Stimulated activated CD8-positive, alpha-beta memory T cell treated with anti-CD3 and anti-CD28 coated beads, Interleukin-15, amount 100 ng/mL, for 1 hour (primary cell): ENCODE data around the gene C12orf56.
"Not testable (repeated sequence)": the region's sequence is repeated elsewhere in the genome, so short reads cannot be mapped to it uniquely, and the experiment has no call there.

Source experiments
- DNase-seq: peaks from one replicate; pipeline ENCODE4 v3.0.0-alpha.2; 2020; ENCODE audit warnings: low read depth

C12orf56 gene

DNA sequence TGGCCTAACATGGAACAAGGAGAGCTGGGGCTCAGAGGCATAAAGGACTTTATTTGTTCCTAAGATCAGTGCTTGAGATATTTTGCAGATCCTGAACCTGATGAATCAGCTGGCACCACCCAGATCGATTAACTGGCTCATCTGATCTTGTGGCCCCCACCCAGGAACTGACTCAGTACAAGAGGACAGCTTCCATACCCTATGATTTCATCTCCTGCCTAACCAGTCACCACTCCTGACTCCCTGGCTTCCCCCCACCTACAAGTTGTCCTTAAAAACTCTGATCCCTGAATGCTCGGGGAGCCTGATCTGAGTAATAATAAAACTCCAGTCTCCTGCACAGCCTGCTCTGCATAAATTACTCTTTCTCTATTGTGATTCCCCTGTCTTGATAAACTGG, 5.1 kb downstream of the C12orf56 start:
- no peak for DNase-seq

GRCh38 chr12:64385019-64385418, 5.5 kb downstream of the C12orf56 start:
- no peak for DNase-seq

- DNase-seq: no peak
Measured at GRCh38 chr12:64383675-64384074, 6.9 kb downstream of the C12orf56 start.

GRCh38 chr12:64362721-64363305, 27.7 kb downstream of the C12orf56 start:
- DNase-seq: no peak

DNA sequence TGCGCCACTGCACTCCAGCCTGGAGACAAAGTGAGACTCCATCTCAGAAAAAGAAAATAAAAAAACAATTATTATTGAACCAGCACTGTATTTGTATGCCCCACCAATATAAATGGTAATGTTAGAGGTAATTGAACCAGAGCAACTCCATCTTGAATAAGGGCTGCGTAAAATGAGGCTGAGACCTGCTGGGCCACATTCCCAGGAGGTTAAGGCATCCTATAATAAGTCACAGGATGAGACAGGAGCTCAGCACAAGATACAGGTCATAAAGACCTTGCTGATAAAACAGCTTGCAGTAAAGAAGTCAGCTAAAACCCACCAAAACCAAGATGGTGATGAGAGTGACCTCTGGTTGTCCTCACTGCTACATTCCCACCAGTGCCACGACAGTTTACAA, 29.4 kb downstream of the C12orf56 start:
- DNase-seq: not testable (repeated sequence)

GRCh38 chr12:64356209-64356608, 34.3 kb downstream of the C12orf56 start:
- not testable (repeated sequence) for DNase-seq

DNA sequence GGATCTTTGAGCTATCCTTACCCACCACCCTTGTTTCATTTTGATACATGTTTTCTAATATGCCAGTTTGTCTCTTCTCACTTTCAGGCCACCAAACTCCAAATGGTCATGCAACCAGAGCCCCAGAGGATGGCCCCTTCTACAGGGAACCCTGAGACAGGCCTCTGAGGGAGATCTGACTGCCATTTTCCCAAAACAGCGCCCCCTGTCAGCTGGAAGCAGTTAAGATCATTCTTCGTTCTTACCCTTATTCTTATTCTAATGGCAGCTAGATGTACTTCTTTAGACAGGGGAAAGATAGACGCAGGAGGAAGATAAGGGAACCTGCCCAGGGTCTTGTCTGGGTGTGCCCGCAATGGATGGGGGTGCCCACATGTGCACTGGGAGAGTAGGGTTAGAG, 38.4 kb downstream of the C12orf56 start:
- no peak for DNase-seq

GRCh38 chr12:64351265-64351664, 39.3 kb downstream of the C12orf56 start:
- DNase-seq: no peak

- DNase-seq: no peak
Measured at GRCh38 chr12:64347630-64348029, 42.9 kb downstream of the C12orf56 start.

- DNase-seq: not testable (repeated sequence)
Measured at GRCh38 chr12:64344631-64345030, 45.9 kb downstream of the C12orf56 start.

DNA sequence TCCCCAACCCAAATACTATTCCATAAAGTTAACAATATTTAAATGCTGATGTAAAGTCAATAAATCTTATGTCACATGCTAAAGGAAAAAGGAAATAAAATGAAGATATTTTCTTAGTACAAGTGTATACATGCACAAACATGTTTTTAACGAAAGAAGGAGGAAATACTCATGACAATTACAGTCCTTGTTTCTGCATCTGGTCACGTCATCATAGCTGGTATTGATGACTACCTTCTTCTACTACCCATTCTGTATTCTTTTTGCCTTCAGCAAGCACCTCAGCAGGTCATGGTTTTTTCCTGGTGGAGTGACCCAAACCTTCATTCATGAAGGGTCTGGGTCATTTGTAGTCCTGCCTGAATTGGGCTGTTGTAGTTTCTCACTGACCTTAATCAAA, 50.0 kb downstream of the C12orf56 start:
- not testable (repeated sequence) for DNase-seq

GRCh38 chr12:64335886-64336466, 54.6 kb downstream of the C12orf56 start:
- DNase-seq: no peak

DNA sequence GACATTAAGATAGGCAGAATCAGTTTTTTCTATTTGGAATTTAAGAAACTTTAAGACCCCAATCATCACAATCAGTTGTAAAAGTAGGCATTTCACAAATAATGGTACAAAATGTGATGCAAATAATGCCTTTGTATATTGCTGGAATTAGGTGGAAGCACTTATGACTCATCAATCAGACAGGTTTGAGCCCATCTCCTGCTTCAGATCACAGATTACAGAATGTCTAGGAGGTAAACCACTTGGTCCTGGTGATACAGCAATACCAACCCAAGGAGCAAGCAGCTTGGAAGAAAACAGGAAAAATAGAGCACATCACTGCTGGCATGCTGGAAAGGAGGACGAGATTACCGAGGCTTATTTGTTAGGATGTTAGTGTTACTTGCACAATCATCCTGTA, 57.6 kb downstream of the C12orf56 start:
- DNase-seq: no peak

DNA sequence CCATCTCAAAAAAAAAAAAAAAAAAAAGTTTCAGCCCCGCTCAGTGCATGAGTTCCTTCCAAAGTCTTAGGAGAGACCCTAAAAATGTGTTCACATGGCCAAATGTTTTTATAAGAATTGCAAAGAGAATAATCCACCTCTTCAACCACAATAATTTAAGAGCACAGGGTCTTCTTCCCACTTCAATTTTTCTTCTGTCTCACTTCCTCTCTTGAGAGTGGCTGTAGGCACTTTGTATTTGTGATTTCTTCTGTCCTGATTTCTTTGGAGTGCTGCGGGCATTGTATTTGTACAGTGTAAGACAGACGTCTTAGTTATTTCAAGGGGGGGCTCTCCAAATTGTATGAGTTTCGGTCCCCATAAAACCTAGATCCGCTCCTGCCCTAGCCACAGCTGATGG, 58.3 kb downstream of the C12orf56 start:
- no peak for DNase-seq

DNA sequence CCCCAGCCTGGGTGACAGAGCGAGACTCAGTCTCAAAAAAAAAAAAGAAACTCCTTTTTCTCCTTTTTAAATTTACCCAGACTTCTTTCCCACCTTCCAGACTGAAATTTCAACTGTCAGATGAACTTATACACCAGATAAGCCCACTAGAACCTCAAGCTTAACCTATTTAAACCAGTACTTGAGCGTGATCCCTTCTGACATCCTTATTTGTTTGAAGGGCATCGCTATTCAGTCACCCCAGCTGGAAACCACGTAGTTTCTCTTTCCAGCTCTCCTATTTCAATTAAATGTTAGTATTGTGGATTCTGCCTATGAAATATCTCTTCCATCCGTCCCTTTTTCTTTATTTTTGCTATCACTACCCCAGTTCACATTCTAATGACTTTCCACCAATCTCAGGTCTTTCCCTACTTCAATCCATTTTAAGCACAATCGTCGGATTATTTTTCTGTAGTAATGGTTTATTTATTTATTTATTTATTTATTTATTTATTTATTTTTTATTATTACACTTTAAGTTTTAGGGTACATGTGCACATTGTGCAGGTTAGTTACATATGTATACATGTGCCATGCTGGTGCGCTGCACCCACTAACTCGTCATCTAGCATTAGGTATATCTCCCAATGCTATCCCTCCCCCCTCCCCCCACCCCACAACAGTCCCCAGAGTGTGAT, 61.4 kb downstream of the C12orf56 start:
- DNase-seq: not testable (repeated sequence)

DNA sequence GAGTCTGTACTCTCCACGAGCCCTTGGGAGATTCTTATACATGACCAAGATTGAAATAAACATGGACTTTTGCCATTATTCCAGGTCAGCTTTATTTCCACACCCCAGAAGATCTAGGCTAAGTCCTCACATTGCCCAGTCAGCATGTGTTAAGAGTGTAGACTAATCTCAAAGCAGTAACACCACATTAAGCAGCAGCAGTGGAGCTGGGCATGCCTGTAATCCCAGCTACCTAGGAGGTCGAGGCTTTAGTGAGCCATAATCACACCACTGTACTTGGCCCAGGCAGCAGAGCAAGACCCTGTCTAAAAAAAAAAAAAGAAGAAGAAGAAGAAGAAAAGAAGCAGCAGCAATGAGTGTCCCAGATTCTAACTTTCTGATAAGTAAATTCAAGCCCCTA, 65.5 kb downstream of the C12orf56 start:
- no peak for DNase-seq

GRCh38 chr12:64323476-64324225, 66.9 kb downstream of the C12orf56 start:
- DNase-seq: no peak

- DNase-seq: no peak
Measured at GRCh38 chr12:64323006-64323405, 67.6 kb downstream of the C12orf56 start.

DNA sequence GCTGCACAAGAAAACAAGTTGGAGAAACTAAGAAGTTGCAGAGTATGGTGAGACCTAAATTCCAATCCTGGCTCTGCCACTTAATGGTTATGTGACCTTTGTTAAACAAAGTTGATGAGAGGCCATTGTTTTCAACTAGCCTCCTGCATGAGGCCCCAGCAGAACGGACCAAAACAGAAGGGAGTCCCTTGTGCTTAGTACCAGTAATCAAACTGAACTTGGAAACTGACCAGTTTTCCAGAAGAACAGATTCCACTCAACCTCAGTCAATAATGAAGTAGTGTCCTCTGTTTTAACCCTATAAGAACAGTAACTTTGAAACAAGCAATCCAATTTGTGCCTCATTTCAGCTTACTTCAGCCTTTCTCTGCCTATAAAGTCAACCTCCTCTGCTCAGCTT, 69.9 kb downstream of the C12orf56 start:
- DNase-seq: no peak

GRCh38 chr12:64319540-64320225, 70.9 kb downstream of the C12orf56 start:
- DNase-seq: not testable (repeated sequence)

DNA sequence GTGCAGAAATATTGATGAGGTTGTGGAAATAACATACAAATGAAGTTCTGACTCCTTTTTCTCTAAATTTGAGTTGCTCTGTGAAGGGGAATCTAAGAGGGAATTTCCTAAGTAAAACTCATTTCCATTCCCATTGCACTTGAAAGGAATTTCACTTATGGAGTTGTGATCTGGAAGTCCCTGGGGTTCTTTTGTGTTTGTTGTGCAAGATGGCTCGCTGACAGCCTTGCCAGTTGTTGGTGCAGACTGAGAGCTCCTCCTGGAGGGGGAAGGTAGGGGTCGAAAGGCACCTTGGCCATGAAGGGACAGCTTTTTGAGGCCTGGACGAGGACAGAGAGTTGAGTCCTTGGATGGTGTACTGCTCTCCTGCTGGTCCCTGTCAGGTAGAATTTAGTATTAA, 72.0 kb downstream of the C12orf56 start:
- DNase-seq: no peak

GRCh38 chr12:64311877-64312276, 78.7 kb downstream of the C12orf56 start:
- DNase-seq: no peak
